WERI-Rb-1 (cell line): ENCODE measurements around the gene C20orf202.

Source experiments
- DNase-seq: peaks from one replicate; pipeline ENCODE4 v3.0.0-alpha.2; 2020
- H3K27ac ChIP-seq: fragments of 250-450 bp; sonication (Bioruptor Pico); 2 replicates; pipeline ENCODE4 v1.5.1; 2020; ENCODE audit warnings: mild to moderate bottlenecking, moderate library complexity
- H3K27me3 ChIP-seq: fragments of 250-450 bp; sonication (Bioruptor Pico); 2 replicates; pipeline ENCODE4 v1.5.1; 2021; ENCODE audit warnings: mild to moderate bottlenecking, low read depth, moderate library complexity; ENCODE audit not compliant: insufficient read depth, severe bottlenecking
- H3K36me3 ChIP-seq: fragments of 250-450 bp; sonication (Bioruptor Pico); 2 replicates; pipeline ENCODE4 v1.5.1; 2020; ENCODE audit warnings: mild to moderate bottlenecking, moderate library complexity
- H3K4me3 ChIP-seq: 2 replicates; pipeline ENCODE4 v1.5.1; 2011; ENCODE audit warnings: low read depth, mild to moderate bottlenecking, control low read depth, low read length
- H3K9me3 ChIP-seq: fragments of 250-450 bp; sonication (Bioruptor Pico); 2 replicates; pipeline ENCODE4 v1.5.1; 2021; ENCODE audit warnings: mild to moderate bottlenecking, moderate library complexity; ENCODE audit not compliant: severe bottlenecking
- CTCF ChIP-seq: IDR thresholded peaks from 2 replicates; pipeline ENCODE4 v1.5.1; 2011; ENCODE audit warnings: low read depth, mild to moderate bottlenecking, control low read depth, inconsistent platforms, low read length

C20orf202 gene

GRCh38 chr20:1185316-1185741 lies 17.9 kb upstream of the C20orf202 start:
- Histone ChIP-seq H3K27ac (no peak overlapping the region), H3K36me3 (no peaks in the 10 kb centered on the region), H3K27me3 (peaks cover 13% of the 10 kb centered on the region), H3K9me3 (no peaks in the 10 kb centered on the region), H3K4me3 (peak overlapping the region; percentile 48)
- TF ChIP-seq CTCF: no peak
- DNase-seq: peak; percentile 35

- DNase-seq: peak; percentile 73
- Histone ChIP-seq H3K9me3 (no peaks in the 10 kb centered on the region), H3K27ac (no peak overlapping the region), H3K36me3 (no peaks in the 10 kb centered on the region), H3K4me3 (peak overlapping the region; percentile 48), H3K27me3 (peaks cover 13% of the 10 kb centered on the region)
- peak; percentile 83 for TF ChIP-seq CTCF
Observed at GRCh38 chr20:1185790-1186334, 17.4 kb upstream of the C20orf202 start.

- Histone ChIP-seq H3K36me3 (no peaks in the 10 kb centered on the region), H3K4me3 (no peak overlapping the region), H3K27me3 (peaks cover 13% of the 10 kb centered on the region), H3K9me3 (no peaks in the 10 kb centered on the region), H3K27ac (no peak overlapping the region)
- no peak for TF ChIP-seq CTCF
- no peak for DNase-seq
Observed at GRCh38 chr20:1186367-1186991, 16.8 kb upstream of the C20orf202 start.

GRCh38 chr20:1187605-1188171 lies 15.6 kb upstream of the C20orf202 start:
- TF ChIP-seq CTCF: no peak
- Histone ChIP-seq H3K9me3 (no peaks in the 10 kb centered on the region), H3K4me3 (no peak overlapping the region), H3K27me3 (peaks cover 13% of the 10 kb centered on the region), H3K27ac (no peak overlapping the region), H3K36me3 (no peaks in the 10 kb centered on the region)
- no peak for DNase-seq

- no peaks in the 10 kb centered on the region for H3K9me3 ChIP-seq
- peaks cover 13% of the 10 kb centered on the region for H3K27me3 ChIP-seq
- DNase-seq: no peak
- no peak overlapping the region for H3K27ac ChIP-seq
- H3K4me3 ChIP-seq: no peak overlapping the region
- H3K36me3 ChIP-seq: no peaks in the 10 kb centered on the region
- TF ChIP-seq CTCF: no peak
Observed at GRCh38 chr20:1188347-1188746, 14.9 kb upstream of the C20orf202 start.

- Histone ChIP-seq H3K27me3 (peaks cover under 1% of the 10 kb centered on the region), H3K4me3 (no peak overlapping the region), H3K27ac (no peak overlapping the region), H3K36me3 (no peaks in the 10 kb centered on the region), H3K9me3 (no peaks in the 10 kb centered on the region)
- no peak for DNase-seq
- TF ChIP-seq CTCF: no peak
Observed at GRCh38 chr20:1189827-1190226, 13.4 kb upstream of the C20orf202 start.
